Middle frontal gyrus (tissue), 1 donor: ENCODE results near the gene HLA-C.
"Not testable (repeated sequence)": the region's sequence is repeated elsewhere in the genome, so short reads cannot be mapped to it uniquely, and the experiment has no call there.

ENCODE experiments used
- DNase-seq: peaks from one replicate; pipeline ENCODE4 v3.0.0-alpha.2; 2015; ENCODE audit warnings: low spot score; ENCODE audit errors: extremely low spot score

The HLA-C gene

GRCh38 chr6:31271641-31272357 lies at the start of gene HLA-C:
Gene HLA-C (minus strand): TSS chr6:31272092. CDS start chr6:31272071, 21 bp downstream.
- DNase-seq = peak; percentile 87

DNA sequence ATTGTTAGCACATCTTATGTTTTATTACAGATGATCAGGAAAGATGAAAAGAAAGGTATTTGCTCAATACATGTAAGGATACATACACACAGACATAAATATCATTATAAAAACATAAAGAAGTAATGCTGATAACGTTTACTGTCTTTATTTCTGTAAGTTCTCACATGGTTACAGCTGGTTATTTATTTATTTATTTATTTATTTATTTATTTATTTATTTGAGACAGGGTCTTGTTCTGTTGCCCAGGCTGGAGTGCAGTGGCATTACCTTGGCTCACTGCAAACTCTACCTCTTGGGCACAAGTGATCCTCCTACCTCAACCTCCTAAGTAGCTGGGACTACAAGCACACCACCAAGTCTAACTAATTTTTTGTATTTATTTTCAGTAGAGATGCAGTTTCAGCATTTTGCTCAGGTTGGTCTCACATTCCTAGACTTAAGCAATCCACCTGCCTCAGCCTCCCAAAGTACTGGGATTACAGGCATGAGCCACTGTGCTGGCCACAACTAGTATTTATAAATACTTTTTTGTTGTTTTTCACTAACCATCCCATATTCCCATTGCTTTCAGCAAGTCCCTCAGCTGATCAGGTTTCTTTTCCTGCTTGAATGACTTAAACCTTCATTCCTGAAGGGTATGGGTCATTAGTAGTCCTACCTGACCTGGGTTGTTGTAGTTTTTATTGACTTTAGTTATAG lies 49.3 kb upstream of the HLA-C start:
- DNase-seq = no peak

GRCh38 chr6:31317036-31317435 lies 45.1 kb upstream of the HLA-C start:
- DNase-seq = no peak

GRCh38 chr6:31309641-31310040 lies 37.7 kb upstream of the HLA-C start:
- no peak for DNase-seq

DNA sequence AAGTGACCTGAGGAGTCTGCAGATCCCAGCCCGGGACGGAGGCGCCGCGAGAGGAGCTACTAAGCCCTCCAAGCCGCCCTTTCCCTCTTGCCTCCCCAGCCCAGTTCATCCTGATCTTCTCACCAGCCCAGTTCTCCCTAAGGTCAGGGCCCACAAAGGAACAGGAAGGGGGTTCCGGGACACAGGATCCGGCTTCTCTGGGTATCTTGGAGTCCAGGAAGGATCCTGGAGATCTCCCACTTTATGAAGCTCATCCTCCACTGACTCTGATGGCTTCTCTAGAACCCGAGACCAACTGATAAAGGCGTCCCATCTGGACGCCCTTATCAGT lies 36.9 kb upstream of the HLA-C start:
- no peak for DNase-seq

DNA sequence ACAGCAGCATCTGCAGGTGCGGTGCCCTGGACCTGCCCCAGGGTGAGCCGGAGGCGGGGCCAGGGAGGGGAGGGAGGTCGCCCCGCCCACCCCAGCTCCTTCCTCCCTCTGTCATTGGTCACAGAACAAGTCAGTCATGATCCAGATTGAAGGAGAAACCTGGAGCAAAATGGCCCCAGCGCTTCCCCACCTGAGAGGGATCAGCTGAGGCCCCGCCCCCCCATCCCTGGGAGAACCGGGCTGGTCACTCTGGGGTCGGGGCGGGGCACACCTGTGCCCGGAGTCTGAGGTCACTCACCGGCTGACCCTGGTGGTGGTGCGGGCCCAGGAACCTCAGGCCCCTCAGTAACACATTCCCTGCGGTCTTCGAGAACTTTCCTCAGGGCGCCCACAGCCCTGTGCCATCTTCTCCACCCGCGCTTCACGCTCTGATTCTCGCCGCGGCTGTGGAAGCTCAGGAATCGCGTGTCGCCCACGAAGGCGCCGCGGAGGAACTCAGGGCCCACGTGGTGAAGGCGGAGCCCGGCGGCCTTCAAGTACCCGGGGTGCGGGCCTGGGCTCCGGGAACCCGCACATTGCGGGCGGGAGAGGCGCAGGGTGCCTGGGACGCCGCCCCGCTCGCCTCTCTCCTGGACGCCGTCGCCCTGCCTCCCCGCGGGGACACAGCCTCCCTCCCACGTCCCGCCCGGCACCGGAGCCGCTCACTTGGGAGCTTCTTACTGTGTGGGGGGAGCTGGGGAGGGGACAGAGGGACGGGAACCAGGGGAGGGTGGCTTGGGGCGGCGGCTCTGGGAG lies 36.4 kb upstream of the HLA-C start:
- no peak for DNase-seq

GRCh38 chr6:31307669-31308049 lies 35.8 kb upstream of the HLA-C start:
- DNase-seq = no peak

GRCh38 chr6:31305703-31306219 lies 33.9 kb upstream of the HLA-C start:
- no peak for DNase-seq

- no peak for DNase-seq
These were observed 32.8 kb upstream of the HLA-C start for GRCh38 chr6:31304683-31305082.

DNA sequence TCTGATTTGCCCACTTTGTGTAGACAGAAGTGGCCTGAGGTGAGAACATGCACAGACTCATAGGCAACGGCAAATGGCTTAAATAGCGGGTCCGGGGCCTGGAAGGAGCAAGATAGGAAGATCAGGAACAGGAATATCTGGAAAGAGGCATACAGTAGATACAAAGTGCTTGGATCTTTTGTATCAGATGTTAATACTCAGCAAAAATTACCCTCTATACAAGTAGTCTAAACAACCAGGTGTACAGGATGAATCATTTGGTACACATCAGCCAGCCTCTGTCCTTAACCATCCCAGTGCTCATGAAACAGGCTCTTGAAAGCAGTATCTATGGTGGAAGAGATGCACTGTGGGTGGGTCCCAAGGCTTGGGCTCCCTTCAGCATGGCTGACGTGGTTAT lies 28.9 kb upstream of the HLA-C start:
- DNase-seq = no peak

DNA sequence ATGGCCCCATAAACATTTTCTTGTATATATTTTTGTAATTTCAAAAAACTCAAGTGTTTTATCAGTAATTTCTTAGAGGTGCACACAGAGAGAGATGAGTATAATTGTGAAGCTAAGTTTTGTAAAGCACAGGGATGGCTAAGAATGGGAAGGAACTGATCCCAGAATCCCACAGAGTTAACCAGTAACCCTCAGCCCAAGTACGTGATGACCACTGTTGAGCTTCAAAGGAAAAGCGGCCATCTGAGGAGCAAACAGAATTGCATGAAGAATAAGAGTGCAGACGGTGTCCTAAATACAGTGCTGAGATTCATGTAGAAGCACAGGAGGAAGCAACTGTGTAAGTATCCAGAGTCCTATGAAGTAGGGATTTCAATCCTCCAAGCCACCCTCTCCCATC lies 28.1 kb upstream of the HLA-C start:
- no peak for DNase-seq

DNA sequence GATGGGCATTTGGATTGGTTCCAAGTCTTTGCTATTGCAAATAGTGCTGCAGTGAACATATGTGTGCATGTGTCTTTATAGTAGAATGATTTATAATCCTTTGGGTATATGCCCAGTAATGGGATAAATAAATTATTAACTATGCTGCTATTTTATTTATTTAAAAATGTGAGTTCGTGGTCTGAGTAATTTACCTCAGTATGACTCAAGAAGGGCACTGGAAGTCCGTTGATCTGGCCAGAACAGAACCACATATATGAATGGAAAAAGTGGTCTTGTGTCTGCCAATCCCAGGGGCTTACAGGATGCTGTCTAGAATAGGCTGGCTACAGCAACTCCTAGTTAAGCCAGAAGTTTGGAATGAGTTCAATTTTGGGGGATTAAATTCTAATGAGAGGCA lies 27.6 kb upstream of the HLA-C start:
- DNase-seq = no peak

GRCh38 chr6:31294056-31294455 lies 22.2 kb upstream of the HLA-C start:
- DNase-seq = no peak

GRCh38 chr6:31293343-31293742 lies 21.5 kb upstream of the HLA-C start:
- no peak for DNase-seq

- no peak for DNase-seq
These were observed 17.9 kb upstream of the HLA-C start for GRCh38 chr6:31289788-31290187.

GRCh38 chr6:31287619-31288018 lies 15.7 kb upstream of the HLA-C start:
- DNase-seq = no peak

DNA sequence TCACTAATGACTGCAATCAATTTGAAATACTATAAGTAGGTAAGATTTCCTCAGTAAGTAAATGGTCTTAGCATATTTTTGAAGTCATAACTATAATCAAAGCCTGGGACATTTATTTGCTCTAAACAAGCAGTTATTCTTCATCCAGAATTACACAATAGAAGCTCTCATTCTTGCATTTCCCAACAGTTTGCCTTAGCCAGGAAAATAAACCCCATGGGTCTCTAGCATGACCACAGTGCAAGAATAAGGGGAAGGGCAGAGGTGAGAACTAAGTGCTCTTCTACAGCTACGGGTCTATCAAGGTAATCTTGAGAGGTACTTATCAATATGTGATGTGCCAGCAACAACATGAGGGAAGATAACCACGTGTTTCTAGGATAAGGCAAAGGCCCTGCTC lies 14.1 kb upstream of the HLA-C start:
- DNase-seq = no peak

- no peak for DNase-seq
These were observed 13.6 kb upstream of the HLA-C start for GRCh38 chr6:31285486-31285885.

DNA sequence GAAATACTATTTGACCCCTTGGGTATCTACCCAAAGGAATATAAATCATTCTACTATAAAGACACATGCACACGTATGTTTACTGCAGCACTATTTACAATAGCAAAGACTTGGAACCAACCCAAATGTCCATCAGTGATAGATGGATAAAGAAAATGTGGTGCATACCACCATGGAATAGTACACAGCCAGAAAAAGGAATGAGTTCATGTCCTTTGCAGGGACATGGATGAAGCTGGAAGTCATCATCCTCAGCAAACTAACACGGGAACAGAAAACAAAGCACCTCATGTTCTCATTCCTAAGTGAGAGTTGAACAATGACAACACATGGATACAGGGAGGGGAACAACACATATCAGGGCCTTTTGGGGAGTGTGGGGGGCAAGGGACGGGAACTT lies 7.8 kb upstream of the HLA-C start:
- DNase-seq = not testable (repeated sequence)

DNA sequence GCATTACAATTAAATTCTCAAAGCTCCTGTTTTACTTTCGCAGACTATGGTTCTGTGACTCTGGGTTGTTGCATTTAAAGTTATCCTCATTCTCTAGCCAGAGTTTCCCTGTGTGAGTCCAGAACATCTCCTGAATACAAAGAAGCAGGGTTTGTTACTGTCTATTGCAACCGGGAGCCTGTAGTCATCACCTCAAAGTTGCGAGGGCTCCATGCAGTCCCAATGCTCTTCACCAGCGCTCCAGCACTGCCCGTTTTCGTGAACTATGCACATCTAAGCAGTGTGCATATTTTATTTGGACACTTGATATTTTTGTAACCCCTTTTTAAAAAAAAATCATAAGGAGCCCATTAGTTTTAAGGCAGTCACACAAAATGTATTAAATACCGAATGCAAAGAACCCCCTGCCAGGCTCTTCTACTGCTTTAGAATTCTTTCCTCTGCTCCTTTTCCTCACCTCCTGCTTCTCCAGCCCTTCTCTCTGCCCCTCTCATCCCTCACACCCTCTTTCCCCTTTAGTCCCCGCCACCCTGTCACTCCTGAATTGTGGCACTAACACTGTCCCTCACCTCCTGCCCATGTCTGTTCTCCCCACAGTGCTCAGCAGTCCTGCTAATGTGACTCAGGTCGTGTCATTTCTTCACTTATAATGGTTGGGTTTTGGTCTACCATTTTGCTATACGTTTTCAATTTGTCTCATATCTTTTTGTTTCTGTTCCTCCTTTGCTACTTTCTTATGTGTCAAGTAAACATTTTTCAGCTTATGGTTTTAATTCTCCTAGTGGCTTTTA lies 1.1 kb upstream of the HLA-C start:
- DNase-seq = no peak

DNA sequence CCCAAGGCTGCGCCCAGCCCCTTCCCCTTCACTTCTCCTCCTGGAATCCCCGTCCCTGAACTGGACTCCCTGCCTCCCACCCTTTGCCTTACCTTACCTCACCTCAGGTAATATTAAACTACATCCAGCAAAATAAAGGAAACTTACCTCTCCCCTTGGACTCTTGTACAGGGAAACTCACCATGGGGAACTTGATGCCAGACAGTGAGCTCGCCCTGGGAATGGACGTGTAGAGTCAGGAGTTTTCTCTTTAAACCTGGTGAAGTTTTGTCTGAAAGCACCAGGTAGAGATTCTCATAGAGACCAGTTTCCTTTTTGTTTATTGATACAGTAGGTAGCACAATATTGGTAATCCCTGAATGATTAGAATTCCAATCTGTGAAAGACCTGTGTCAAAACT lies 544 bp upstream of the HLA-C start:
- no peak for DNase-seq
